Smooth muscle cell (in vitro differentiated cells): ENCODE data around the gene ZMAT5. TPM values are rescaled to one million over a fixed set of nuclear protein-coding genes. Genes with fewer than 3 reads are reported as not detected.

ENCODE experiments used
- DNase-seq: peaks from one replicate; lab custom pipeline; 2025; ENCODE audit not compliant: unreplicated experiment; lab: John Stamatoyannopoulos, UW
- H2AFZ ChIP-seq: fragments of 200-600 bp; sonication (generic); 2 replicates; pipeline ENCODE4 v1.6.0; 2016; ENCODE audit warnings: antibody characterized with exemption, low read depth, mild to moderate bottlenecking
- H3F3A ChIP-seq: fragments of 200-600 bp; sonication (generic); 2 replicates; pipeline ENCODE4 v1.6.0; 2017; ENCODE audit warnings: antibody characterized with exemption, low read depth
- H3K27ac ChIP-seq: fragments of 200-600 bp; sonication (generic); 2 replicates; pipeline ENCODE4 v1.5.1; 2016; ENCODE audit warnings: low read depth, mild to moderate bottlenecking
- H3K27me3 ChIP-seq: fragments of 200-600 bp; sonication (generic); 2 replicates; pipeline ENCODE4 v1.6.1; 2016; ENCODE audit warnings: low read depth, mild to moderate bottlenecking
- H3K36me3 ChIP-seq: fragments of 200-600 bp; sonication (generic); 2 replicates; pipeline ENCODE4 v1.5.1; 2016; ENCODE audit warnings: low read depth
- H3K4me1 ChIP-seq: fragments of 200-600 bp; sonication (generic); 2 replicates; pipeline ENCODE4 v1.5.1; 2016; ENCODE audit warnings: low read depth
- H3K4me2 ChIP-seq: fragments of 200-600 bp; sonication (generic); 2 replicates; pipeline ENCODE4 v1.6.0; 2016; ENCODE audit warnings: mild to moderate bottlenecking
- H3K4me3 ChIP-seq: fragments of 200-600 bp; sonication (generic); 2 replicates; pipeline ENCODE4 v1.5.1; 2016; ENCODE audit warnings: mild to moderate bottlenecking
- H3K79me2 ChIP-seq: fragments of 200-600 bp; sonication (generic); 2 replicates; pipeline ENCODE4 v1.6.0; 2016; ENCODE audit warnings: low read depth, mild to moderate bottlenecking
- H3K9ac ChIP-seq: fragments of 200-600 bp; sonication (generic); 2 replicates; pipeline ENCODE4 v1.6.0; 2016; ENCODE audit warnings: low read depth
- H3K9me3 ChIP-seq: fragments of 200-600 bp; sonication (generic); replicated peaks from 2 replicates; pipeline ENCODE4 v1.5.1; 2016; ENCODE audit warnings: low read depth
- H4K20me1 ChIP-seq: fragments of 200-600 bp; sonication (generic); 2 replicates; pipeline ENCODE4 v1.6.0; 2016; ENCODE audit warnings: low read depth
- CTCF ChIP-seq: fragments of 200-600 bp; sonication (generic); IDR thresholded peaks from 2 replicates; pipeline ENCODE4 v1.5.1; 2017; ENCODE audit warnings: borderline replicate concordance, mild to moderate bottlenecking, antibody characterized with exemption; ENCODE audit not compliant: insufficient read depth, poor library complexity, severe bottlenecking
- WGBS: methylation state at CpG from one replicate; pipeline ENCODE4 v1.1.7; 2016; ENCODE audit warnings: low lambda C conversion rate; 5-methylcytosine and 5-hydroxymethylcytosine counted together
- polyA plus RNA-seq: library from polyadenylated mRNA; unstranded; fragments of >200 nt; fragmentation: Nextera tagmentation; extraction: Ambion mirVana; gene quantifications from 2 replicates; pipeline ENCODE4 v1.2.1, GENCODE V29; 2016
- total RNA-seq: library from RNA; depleted of rRNA; stranded (reverse); fragments of >200 nt; gene quantifications from 2 replicates; pipeline ENCODE4 v1.2.3, GENCODE V29; 2014

ZMAT5 gene
- total and polyA plus RNA-seq, 2 experiments from 2014 or later = 26.0 to 57.8 TPM

GRCh38 chr22:29700206-29700899 lies 66.5 kb downstream of the ZMAT5 start:
- Histone ChIP-seq H3K27ac (no peak overlapping the region), H3K27me3 (peaks cover 39% of the 10 kb centered on the region), H3K36me3 (no peaks in the 10 kb centered on the region), H3K4me1 (peaks cover 36% of the 10 kb centered on the region), H3K4me2 (no peak overlapping the region), H4K20me1 (no peaks in the 10 kb centered on the region), H3K79me2 (no peaks in the 10 kb centered on the region), H3F3A (no peaks in the 10 kb centered on the region), H3K4me3 (no peak overlapping the region), H3K9ac (no peak overlapping the region), H3K9me3 (no peaks in the 10 kb centered on the region), H2AFZ (no peak overlapping the region)
- 69% methylated on average over 19 of the region's 19 CpGs for WGBS
- TF ChIP-seq CTCF = no peak
- no peak for DNase-seq

DNA sequence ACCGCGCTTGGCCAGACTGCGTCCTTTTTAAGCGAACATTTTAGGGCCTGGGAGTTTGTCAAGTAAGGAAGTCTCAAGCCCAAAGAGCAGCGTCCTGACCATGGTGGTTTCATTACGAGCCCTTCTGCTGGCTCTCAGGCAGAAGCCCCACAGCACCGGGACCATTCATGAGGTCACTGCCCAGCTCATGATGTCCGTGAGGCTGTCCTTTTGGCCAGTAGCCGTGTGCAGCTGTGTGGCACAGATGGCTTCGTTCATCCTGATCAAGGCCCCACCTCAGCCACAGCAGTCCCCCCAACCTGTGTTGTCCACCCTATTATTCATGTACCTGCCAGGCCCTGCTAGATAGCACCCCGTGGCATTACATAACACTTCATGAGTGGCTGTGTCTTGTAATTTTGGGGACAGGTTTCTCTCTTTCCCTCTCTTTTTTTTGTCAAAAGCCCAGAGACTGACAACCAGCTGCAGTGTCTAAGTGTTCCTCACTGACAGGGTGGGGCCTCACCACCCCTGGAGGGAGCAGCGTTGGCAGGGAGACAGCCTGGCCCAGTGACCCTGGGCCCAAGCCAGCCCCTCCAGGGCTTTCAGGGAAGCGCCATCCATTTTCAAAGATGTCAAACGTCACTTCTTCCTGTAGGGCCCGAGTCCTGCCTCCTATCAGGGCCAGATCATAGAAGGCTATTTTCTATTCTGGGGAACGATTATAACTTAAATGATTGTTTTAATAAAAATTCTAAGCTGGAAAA lies 68.8 kb downstream of the ZMAT5 start:
- no peaks in the 10 kb centered on the region for H3F3A ChIP-seq
- peaks cover 31% of the 10 kb centered on the region for H3K27me3 ChIP-seq
- no peak for DNase-seq
- 96% methylated on average over 16 of the region's 16 CpGs for WGBS
- H3K27ac ChIP-seq = no peak overlapping the region
- H3K9me3 ChIP-seq = no peaks in the 10 kb centered on the region
- H3K4me2 ChIP-seq = no peak overlapping the region
- no peak for TF ChIP-seq CTCF
- no peaks in the 10 kb centered on the region for H3K79me2 ChIP-seq
- no peak overlapping the region for H2AFZ ChIP-seq
- H3K4me1 ChIP-seq = peaks cover 24% of the 10 kb centered on the region
- no peak overlapping the region for H3K4me3 ChIP-seq
- no peak overlapping the region for H3K9ac ChIP-seq
- no peaks in the 10 kb centered on the region for H3K36me3 ChIP-seq
- H4K20me1 ChIP-seq = no peaks in the 10 kb centered on the region

DNA sequence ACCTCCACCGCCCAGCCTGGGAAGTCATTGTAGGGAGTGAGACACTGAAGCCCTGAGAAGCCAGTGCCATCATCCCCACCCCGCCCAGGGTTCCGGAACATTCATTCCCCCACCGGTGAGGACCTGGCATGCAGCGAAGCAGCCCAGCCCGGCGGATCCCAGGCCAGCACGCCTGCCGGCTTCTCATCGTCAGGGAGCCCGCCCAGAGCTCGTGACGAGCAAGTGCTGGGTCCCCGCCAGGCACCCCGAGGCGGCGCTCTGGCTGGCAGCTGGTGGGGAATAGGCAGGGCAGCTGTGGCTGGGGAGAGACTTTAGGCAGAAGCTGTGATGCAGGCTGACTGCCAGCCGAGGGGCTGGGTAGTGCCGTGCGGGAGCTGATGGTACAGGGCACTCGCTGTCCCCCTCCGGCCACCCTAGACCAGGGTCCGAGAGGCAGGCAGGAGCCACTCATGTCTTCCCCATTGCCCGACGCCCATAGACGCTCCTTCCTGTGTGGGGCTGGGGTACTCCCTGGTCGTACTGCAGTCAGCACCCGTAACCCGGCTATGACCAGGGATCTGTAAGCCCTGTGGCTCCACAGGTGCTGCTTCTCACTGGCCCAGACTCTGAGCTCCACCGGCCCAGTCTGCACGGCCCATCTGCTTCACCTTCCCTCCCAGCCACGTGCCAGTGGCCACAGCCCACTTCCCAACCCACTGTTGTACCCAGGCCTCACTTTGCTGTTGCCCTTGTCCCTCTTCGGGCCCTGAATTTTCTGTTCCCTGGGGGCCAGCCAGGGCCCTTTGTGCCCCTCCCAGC lies 71.5 kb downstream of the ZMAT5 start:
- no peak for DNase-seq
- Histone ChIP-seq H3K4me3 (no peak overlapping the region), H3K9ac (no peak overlapping the region), H3K27me3 (peaks cover 4% of the 10 kb centered on the region), H3K4me1 (peaks cover 13% of the 10 kb centered on the region), H3K36me3 (no peaks in the 10 kb centered on the region), H3K27ac (no peak overlapping the region), H2AFZ (no peak overlapping the region), H3F3A (no peaks in the 10 kb centered on the region), H3K9me3 (no peaks in the 10 kb centered on the region), H4K20me1 (peaks cover 18% of the 10 kb centered on the region), H3K4me2 (no peak overlapping the region), H3K79me2 (no peaks in the 10 kb centered on the region)
- WGBS = 98% methylated on average over 33 of the region's 33 CpGs
- TF ChIP-seq CTCF = no peak
